HCT116 (cell line): ENCODE results near the gene CDH23.

Experiments
- POLR2A ChIP-seq: IDR thresholded peaks from 2 replicates; pipeline ENCODE4 v1.7.0; 2011; ENCODE audit warnings: borderline replicate concordance; ENCODE audit not compliant: insufficient read depth, insufficient read length; ENCODE audit errors: extremely low read depth
- POLR2AphosphoS5 ChIP-seq: IDR thresholded peaks from 2 replicates; pipeline ENCODE4 v1.6.1; 2011; ENCODE audit warnings: mild to moderate bottlenecking, low read depth, low read length, moderate library complexity
- ZNF274 ChIP-seq: fragments of 200-500 bp; sonication (Bioruptor generic); IDR thresholded peaks from 2 replicates; pipeline ENCODE4 v1.6.1; 2014; ENCODE audit warnings: mild to moderate bottlenecking, low read depth, low read length, inconsistent platforms
- TF ChIP-seq, protein P1 (sequence below): IDR thresholded peaks from 2 replicates; pipeline ENCODE4 v1.6.1; 2012
- TF ChIP-seq, protein P2 (sequence below), 3 experiments: fragments of 200-600 bp in 1 of 3; sonication (generic) in 1 of 3; IDR thresholded peaks in 2 of 3; conservative IDR thresholded peaks in 1 of 3; 2 replicates each; pipeline ENCODE4 v1.5.1; 2012 to 2017; ENCODE audit warnings: low read depth in 2 of 3, low read length in 2 of 3, antibody characterized with exemption in 1 of 3, borderline replicate concordance in 1 of 3, control low read depth in 1 of 3, mild to moderate bottlenecking in 1 of 3, mixed read lengths in 1 of 3, mixed run types in 1 of 3, moderate library complexity in 1 of 3; ENCODE audit not compliant: insufficient read depth in 1 of 3

DNA sequence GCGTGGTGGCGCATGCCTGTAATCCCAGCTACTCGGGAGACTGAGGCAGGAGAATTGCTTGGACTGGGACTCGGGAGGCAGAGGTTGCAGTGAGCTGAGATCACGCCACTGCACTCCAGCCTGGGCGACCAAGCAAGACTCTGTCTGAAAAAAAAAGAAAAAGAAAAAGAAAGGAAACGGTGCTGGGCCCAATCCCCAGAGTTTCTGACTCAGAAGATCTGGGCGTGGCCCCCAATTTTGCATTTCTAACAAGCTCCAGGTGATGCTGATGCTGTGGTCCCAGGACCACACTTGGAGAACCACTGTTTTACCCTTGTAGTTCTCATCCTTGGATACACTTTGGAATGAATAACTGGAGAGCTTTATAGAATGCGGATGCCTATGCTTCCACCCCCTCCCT lies 243.9 kb downstream of the CDH23 start:
- TF ChIP-seq POLR2A (no peak), POLR2AphosphoS5 (no peak), ZNF274 (no peak)
- TF ChIP-seq, protein P1, sequence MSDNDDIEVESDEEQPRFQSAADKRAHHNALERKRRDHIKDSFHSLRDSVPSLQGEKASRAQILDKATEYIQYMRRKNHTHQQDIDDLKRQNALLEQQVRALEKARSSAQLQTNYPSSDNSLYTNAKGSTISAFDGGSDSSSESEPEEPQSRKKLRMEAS = no peak
- TF ChIP-seq, protein P2, sequence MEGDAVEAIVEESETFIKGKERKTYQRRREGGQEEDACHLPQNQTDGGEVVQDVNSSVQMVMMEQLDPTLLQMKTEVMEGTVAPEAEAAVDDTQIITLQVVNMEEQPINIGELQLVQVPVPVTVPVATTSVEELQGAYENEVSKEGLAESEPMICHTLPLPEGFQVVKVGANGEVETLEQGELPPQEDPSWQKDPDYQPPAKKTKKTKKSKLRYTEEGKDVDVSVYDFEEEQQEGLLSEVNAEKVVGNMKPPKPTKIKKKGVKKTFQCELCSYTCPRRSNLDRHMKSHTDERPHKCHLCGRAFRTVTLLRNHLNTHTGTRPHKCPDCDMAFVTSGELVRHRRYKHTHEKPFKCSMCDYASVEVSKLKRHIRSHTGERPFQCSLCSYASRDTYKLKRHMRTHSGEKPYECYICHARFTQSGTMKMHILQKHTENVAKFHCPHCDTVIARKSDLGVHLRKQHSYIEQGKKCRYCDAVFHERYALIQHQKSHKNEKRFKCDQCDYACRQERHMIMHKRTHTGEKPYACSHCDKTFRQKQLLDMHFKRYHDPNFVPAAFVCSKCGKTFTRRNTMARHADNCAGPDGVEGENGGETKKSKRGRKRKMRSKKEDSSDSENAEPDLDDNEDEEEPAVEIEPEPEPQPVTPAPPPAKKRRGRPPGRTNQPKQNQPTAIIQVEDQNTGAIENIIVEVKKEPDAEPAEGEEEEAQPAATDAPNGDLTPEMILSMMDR (IDR thresholded peaks at IDR 0.05 in 2 of 3, conservative IDR thresholded peaks at IDR 0.05 in 1 of 3; ENCODE audit: borderline replicate concordance in 1 of 3, insufficient read depth in 1 of 3, low read depth in 2 of 3, low read length in 2 of 3) = no peak
